ENCODE results near the gene TRDN.

GRCh38 chr6:123589973-123590372 is 46.8 kb downstream of the TRDN start:
- TF ChIP-seq CTCF (IDR thresholded peaks at IDR 0.05; ENCODE audit: poor library complexity): no peak
- no peak for TF ChIP-seq EZH2 (IDR thresholded peaks at IDR 0.05; ENCODE audit: borderline replicate concordance)
